ENCODE measurements around the gene LAMB3. TPM values are rescaled to one million over a fixed set of nuclear protein-coding genes. Genes with fewer than 3 reads are reported as not detected.

Gene LAMB3
- total RNA-seq, 1 experiment from 2014 or later, result 0.85 TPM

GRCh38 chr1:209620487-209620884 lies 31.7 kb downstream of the LAMB3 start:
- H3K36me3 Mint-ChIP-seq, result no peaks in the 10 kb centered on the region
- H3K27ac Mint-ChIP-seq, result no peak overlapping the region
- ChIA-PET POLR2A (no interaction called here), CTCF (interaction anchor here (2.3 kb wide), 1 partner anchor 55 kb away, joined by 7 read pairs; no protein-coding TSS in a partner anchor)
- H3K27me3 Mint-ChIP-seq (ENCODE audit: low read depth), result peaks cover 3% of the 10 kb centered on the region; the same call in 1 of the 2 replicates
- TF ChIP-seq ZNF219 (CRISPR knock-in tag; IDR thresholded peaks at IDR 0.05; ENCODE audit: borderline replicate concordance) (no peak), PRDM15 (CRISPR knock-in tag; IDR thresholded peaks at IDR 0.05) (no peak), TEAD1 (CRISPR knock-in tag; IDR thresholded peaks at IDR 0.05) (no peak), E2F5 (CRISPR knock-in tag; IDR thresholded peaks at IDR 0.05) (no peak)
- no peak overlapping the region for H3K4me3 Mint-ChIP-seq
- ATAC-seq (no peak), DNase-seq (ENCODE audit: low spot score) (no peak)
- H3K9me3 Mint-ChIP-seq, result no peaks in the 10 kb centered on the region
- no peaks in the 10 kb centered on the region for H3K4me1 Mint-ChIP-seq

- POLR2A ChIA-PET, result no interaction called here
- CTCF ChIA-PET, result interaction anchor here (1.4 to 2.3 kb wide), 2 partner anchors 29 to 54 kb away, joined by 3 to 7 read pairs; no protein-coding TSS in a partner anchor
- H3K4me3 Mint-ChIP-seq, result no peak overlapping the region
- no peaks in the 10 kb centered on the region for H3K36me3 Mint-ChIP-seq
- H3K27me3 Mint-ChIP-seq (ENCODE audit: low read depth), result peaks cover 3% of the 10 kb centered on the region; the same call in 1 of the 2 replicates
- no peaks in the 10 kb centered on the region for H3K4me1 Mint-ChIP-seq
- no peak overlapping the region for H3K27ac Mint-ChIP-seq
- DNase-seq (ENCODE audit: low spot score) (no peak), ATAC-seq (no peak)
- TF ChIP-seq AR (CRISPR knock-in tag; IDR thresholded peaks at IDR 0.05), result no peak
- TF ChIP-seq TEAD1 (CRISPR knock-in tag; IDR thresholded peaks at IDR 0.05), result no peak
- no peak for TF ChIP-seq ZNF671 (CRISPR knock-in tag; IDR thresholded peaks at IDR 0.05)
- TF ChIP-seq JUN (CRISPR knock-in tag; IDR thresholded peaks at IDR 0.05), result no peak
- no peak for TF ChIP-seq TEAD4 (CRISPR knock-in tag; IDR thresholded peaks at IDR 0.05)
- no peak for TF ChIP-seq ZBTB43 (CRISPR knock-in tag; IDR thresholded peaks at IDR 0.05)
- TF ChIP-seq NR2C2 (CRISPR knock-in tag; IDR thresholded peaks at IDR 0.05), result no peak
- no peaks in the 10 kb centered on the region for H3K9me3 Mint-ChIP-seq
Observed at GRCh38 chr1:209619696-209620486, 32.3 kb downstream of the LAMB3 start.

GRCh38 chr1:209618756-209619420 lies 33.3 kb downstream of the LAMB3 start:
- H3K4me3 Mint-ChIP-seq, result no peak overlapping the region
- H3K9me3 Mint-ChIP-seq, result no peaks in the 10 kb centered on the region
- H3K36me3 Mint-ChIP-seq, result no peaks in the 10 kb centered on the region
- ChIA-PET POLR2A (no interaction called here), CTCF (interaction anchor here (0.7 to 2.3 kb wide), 5 partner anchors 8 to 53 kb away, joined by 3 to 16 read pairs (median 4); no protein-coding TSS in a partner anchor)
- H3K27me3 Mint-ChIP-seq (ENCODE audit: low read depth), result no peaks in the 10 kb centered on the region
- no peaks in the 10 kb centered on the region for H3K4me1 Mint-ChIP-seq
- DNase-seq (ENCODE audit: low spot score) (no peak), ATAC-seq (no peak)
- H3K27ac Mint-ChIP-seq, result no peak overlapping the region
- TF ChIP-seq ZNF263 (CRISPR knock-in tag; IDR thresholded peaks at IDR 0.05; ENCODE audit: low read depth) (no peak), ETV6 (CRISPR knock-in tag; IDR thresholded peaks at IDR 0.05) (no peak), ATF2 (CRISPR knock-in tag; IDR thresholded peaks at IDR 0.05; ENCODE audit: borderline replicate concordance, low read depth) (no peak), USF2 (CRISPR knock-in tag; IDR thresholded peaks at IDR 0.05) (no peak), JUN (CRISPR knock-in tag; IDR thresholded peaks at IDR 0.05) (no peak), ZNF425 (CRISPR knock-in tag; conservative IDR thresholded peaks at IDR 0.05) (no peak)
